K562 (cell line): Measurements from ENCODE around the gene C16orf96. TPM values are rescaled to one million over a fixed set of nuclear protein-coding genes. Genes with fewer than 3 reads are reported as not detected.

Source experiments
- ATAC-seq: fragments of 200-7000 bp; cut with Tn5 transposase; 3 replicates; pipeline ENCODE4 v1.9.1; 2020; ENCODE audit warnings: moderate library complexity
- BruUV-seq: library from RNA; stranded (reverse); fragments of 400-500 nt; replicated peaks from 2 replicates; lab custom pipeline; 2021; lab: Mats Ljungman, UMichigan
- CTCF ChIA-PET: fragments of 300-600 bp; formaldehyde crosslinking; extraction: SDS; loops from one replicate; lab custom pipeline; 2021; ENCODE audit warnings: low intra/inter-chr PET ratio; lab: Yijun Ruan, JAX
- POLR2A ChIA-PET: fragments of 300-600, 350-650 bp; sonication (Branson Sonifier 250); formaldehyde crosslinking; extraction: SDS; loops from one replicate; lab custom pipeline; 2021; ENCODE audit warnings: antibody characterized with exemption, inconsistent platforms; lab: Yijun Ruan, JAX
- DNase-seq, 4 experiments: peaks; one replicate each; pipeline versions ENCODE4 v3.0.0 to v3.0.0-alpha.2; 2011 to 2018; ENCODE audit warnings: low spot score in 3 of 4, mixed read lengths in 3 of 4; ENCODE audit errors: extremely low read depth in 1 of 4
- FAIRE-seq: peaks from 2 replicates; lab custom pipeline; 2011; peaks lifted over from hg19 to GRCh38; lab: Jason Lieb, UNC
- H2AFZ ChIP-seq: 2 replicates; pipeline ENCODE4 v1.6.0; 2011; ENCODE audit warnings: low read depth, low read length, control low read depth, inconsistent platforms
- H3K27ac ChIP-seq: fragments of 200-600 bp; 3 replicates; pipeline ENCODE4 v1.8.0; 2011; ENCODE audit warnings: low read depth, mild to moderate bottlenecking, control low read depth, inconsistent platforms, low read length, moderate library complexity, mixed read lengths; ENCODE audit errors: extremely low read depth
- H3K27me3 ChIP-seq, 2 experiments: fragments of 300-600 bp in 1 of 2; 2 replicates in 1 of 2; 3 replicates in 1 of 2; pipeline versions ENCODE4 v1.6.0 to v1.8.0; 2011; ENCODE audit warnings: inconsistent platforms in 2 of 2, low read length in 2 of 2, mild to moderate bottlenecking in 1 of 2, mixed read lengths in 1 of 2, moderate library complexity in 1 of 2; ENCODE audit not compliant: control insufficient read depth in 2 of 2, insufficient read depth in 2 of 2
- H3K36me3 ChIP-seq: fragments of 300-600 bp; 3 replicates; pipeline ENCODE4 v1.8.0; 2011; ENCODE audit warnings: mild to moderate bottlenecking, low read length, inconsistent platforms; ENCODE audit not compliant: control insufficient read depth, insufficient read depth
- H3K4me1 ChIP-seq, 2 experiments: fragments of 200-600 bp in 1 of 2; replicated peaks in 1 of 2; 2 replicates in 1 of 2; 3 replicates in 1 of 2; pipeline versions ENCODE4 v1.5.1 to v1.8.0; 2011; ENCODE audit warnings: inconsistent platforms in 2 of 2, low read length in 2 of 2, mild to moderate bottlenecking in 1 of 2, mixed read lengths in 1 of 2, moderate library complexity in 1 of 2; ENCODE audit not compliant: control insufficient read depth in 2 of 2, insufficient read depth in 2 of 2
- H3K4me2 ChIP-seq: 2 replicates; pipeline ENCODE4 v1.6.1; 2011; ENCODE audit warnings: low read length, control low read depth, inconsistent platforms, mixed read lengths; ENCODE audit not compliant: insufficient read depth
- H3K4me3 ChIP-seq: fragments of 200-600 bp; sonication (generic), shearing (Covaris generic); 2 replicates; pipeline ENCODE4 v1.5.1; 2016; ENCODE audit warnings: control low read depth, inconsistent platforms
- H3K79me2 ChIP-seq: fragments of 200-600 bp; 3 replicates; pipeline ENCODE4 v1.8.0; 2011; ENCODE audit warnings: low read length, inconsistent platforms; ENCODE audit not compliant: control insufficient read depth, insufficient read depth
- H3K9ac ChIP-seq, 2 experiments: 2 replicates each; pipeline versions ENCODE4 v1.6.0 to v1.6.1; 2011; ENCODE audit warnings: low read depth in 2 of 2, low read length in 2 of 2, control low read depth in 1 of 2, inconsistent platforms in 1 of 2, mild to moderate bottlenecking in 1 of 2, mixed read lengths in 1 of 2; ENCODE audit not compliant: insufficient read depth in 1 of 2
- H3K9me1 ChIP-seq: one replicate; pipeline ENCODE4 v1.6.0; 2011; ENCODE audit warnings: inconsistent platforms, mild to moderate bottlenecking, low read length, moderate library complexity; ENCODE audit not compliant: control insufficient read depth, insufficient read depth
- H3K9me3 ChIP-seq: replicated peaks from 2 replicates; pipeline ENCODE4 v1.5.1; 2011; ENCODE audit warnings: low read depth, low read length, inconsistent platforms; ENCODE audit not compliant: control insufficient read depth, insufficient read depth
- H4K20me1 ChIP-seq: replicated peaks from 2 replicates; pipeline ENCODE4 v1.6.1; 2011; ENCODE audit warnings: low read length, inconsistent platforms, mixed read lengths; ENCODE audit not compliant: control insufficient read depth, insufficient read depth
- HMGN3 ChIP-seq: IDR thresholded peaks from 2 replicates; pipeline ENCODE4 v1.6.1; 2011; ENCODE audit warnings: borderline replicate concordance, low read depth, mild to moderate bottlenecking, mixed read lengths, low read length; ENCODE audit not compliant: insufficient read length; ENCODE audit errors: extremely low read depth
- MTA2 ChIP-seq: fragments of 450-650 bp; IDR thresholded peaks from 2 replicates; pipeline ENCODE4 v1.6.1; 2016; ENCODE audit warnings: low read depth
- NFXL1 ChIP-seq: fragments of 450-650 bp; formaldehyde crosslinking; IDR thresholded peaks from 2 replicates; pipeline ENCODE4 v1.4.0; 2021; ENCODE audit warnings: mild to moderate bottlenecking
- ZNF408 ChIP-seq: fragments of 250-450 bp; sonication (Bioruptor Pico); IDR thresholded peaks from 2 replicates; pipeline ENCODE4 v1.4.0; 2020; ENCODE audit warnings: low read depth, mild to moderate bottlenecking, moderate library complexity
- WGBS: fragments of 100-300 bp; shearing (Covaris generic); methylation state at CpG from one replicate; pipeline ENCODE4 v1.1.6; 2016; ENCODE audit warnings: low coverage, mixed read lengths; ENCODE audit not compliant: insufficient coverage; ENCODE audit errors: missing lambda C conversion rate; 5-methylcytosine and 5-hydroxymethylcytosine counted together
- in situ Hi-C: fragments of 300-500 bp; cut with MboI; formaldehyde crosslinking; loops from 4 replicates; pipeline ENCODE4 v1.15.0; 2018; ENCODE audit warnings: inconsistent platforms, mixed read lengths
- intact Hi-C: fragments of 100-400 bp; cut with micrococcal nuclease; formaldehyde crosslinking; loops from 2 replicates; pipeline ENCODE4 v1.14.2; 2022
- polyA plus RNA-seq, 8 experiments: library from polyadenylated mRNA; depleted of rRNA in 4 of 8; stranded (reverse) in 5 of 8; unstranded in 3 of 8; fragments of >200 nt; fragmentation: Nextera tagmentation in 2 of 8; fragmentation: Illumina TruSeq in 1 of 8; extraction: Ambion mirVana in 2 of 8; extraction: Trizol in 1 of 8; gene quantifications; 2 replicates each; pipeline versions ENCODE4 v1.2.1 to v1.2.3, GENCODE V29; 2011 to 2014; ENCODE audit warnings: inconsistent platforms in 1 of 8, missing spikeins in 1 of 8
- total RNA-seq, 7 experiments: library from RNA; depleted of rRNA in 6 of 7; stranded (reverse); fragments of >200 nt in 6 of 7; fragmentation: Illumina TruSeq in 2 of 7; extraction: Trizol in 2 of 7; gene quantifications; 2 replicates each; pipeline versions ENCODE4 v1.2.1 to v1.2.3, GENCODE V29; 2011 to 2021; ENCODE audit warnings: low replicate concordance in 1 of 7
- TF ChIP-seq, protein P1 (sequence below): fragments of 250-450 bp; sonication (Bioruptor Pico); IDR thresholded peaks from 2 replicates; pipeline ENCODE4 v1.5.0; 2021
- TF ChIP-seq, protein P2 (sequence below): fragments of 450-650 bp; formaldehyde crosslinking; IDR thresholded peaks from 2 replicates; pipeline ENCODE4 v1.4.0; 2020; ENCODE audit warnings: mild to moderate bottlenecking, mixed read lengths
- TF ChIP-seq, protein P3 (sequence below): fragments of 250-450 bp; sonication (Bioruptor Pico); IDR thresholded peaks from 2 replicates; pipeline ENCODE4 v1.5.0; 2021; ENCODE audit warnings: mild to moderate bottlenecking, borderline replicate concordance

The C16orf96 gene
- total and polyA plus RNA-seq, 9 of the 15 experiments (the other 6 are each of a cell fraction or from before 2014, with no cell fraction given), result not detected

DNA sequence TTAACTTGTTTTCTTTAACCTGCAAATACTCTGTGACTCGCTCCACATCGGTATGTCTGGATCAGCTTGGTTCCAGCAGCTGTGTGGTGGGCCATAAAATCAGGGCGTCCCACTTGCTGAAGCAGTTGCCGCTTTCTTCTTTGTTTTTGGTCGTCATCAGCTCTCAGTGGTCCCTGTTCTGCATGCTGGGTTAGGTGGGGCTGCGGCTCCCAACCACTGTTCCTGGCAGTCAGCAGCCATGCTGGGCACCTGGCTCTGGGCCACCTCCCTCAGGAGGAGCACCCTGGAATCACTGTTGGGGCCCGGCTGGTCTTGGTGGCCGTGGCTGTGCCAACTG is 91.5 kb downstream of the C16orf96 start:
- Histone ChIP-seq H3K4me1 (peaks cover 0 to 15% of the 10 kb centered on the region in 2 experiments; a peak in 3 of 5 replicates), H3K79me2 (peaks cover 38% of the 10 kb centered on the region), H3K9ac (no peak overlapping the region), H3K4me3 (no peak overlapping the region), H2AFZ (no peak overlapping the region), H3K9me1 (no peaks in the 10 kb centered on the region), H3K4me2 (no peak overlapping the region), H3K27me3 (no peaks in the 10 kb centered on the region), H3K36me3 (peaks cover 30% of the 10 kb centered on the region; the same call in 1 of the 3 replicates), H4K20me1 (no peaks in the 10 kb centered on the region), H3K27ac (no peak overlapping the region), H3K9me3 (no peaks in the 10 kb centered on the region)
- DNase-seq (no peak), ATAC-seq (no peak), FAIRE-seq (no peak)
- no TSS peak for BruUV-seq
- TF ChIP-seq ZNF408 (CRISPR knock-in tag), result no peak
- TF ChIP-seq HMGN3, result no peak
- TF ChIP-seq, protein P1, sequence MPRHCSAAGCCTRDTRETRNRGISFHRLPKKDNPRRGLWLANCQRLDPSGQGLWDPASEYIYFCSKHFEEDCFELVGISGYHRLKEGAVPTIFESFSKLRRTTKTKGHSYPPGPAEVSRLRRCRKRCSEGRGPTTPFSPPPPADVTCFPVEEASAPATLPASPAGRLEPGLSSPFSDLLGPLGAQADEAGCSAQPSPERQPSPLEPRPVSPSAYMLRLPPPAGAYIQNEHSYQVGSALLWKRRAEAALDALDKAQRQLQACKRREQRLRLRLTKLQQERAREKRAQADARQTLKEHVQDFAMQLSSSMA (CRISPR knock-in tag), result no peak
- TF ChIP-seq, protein P2, sequence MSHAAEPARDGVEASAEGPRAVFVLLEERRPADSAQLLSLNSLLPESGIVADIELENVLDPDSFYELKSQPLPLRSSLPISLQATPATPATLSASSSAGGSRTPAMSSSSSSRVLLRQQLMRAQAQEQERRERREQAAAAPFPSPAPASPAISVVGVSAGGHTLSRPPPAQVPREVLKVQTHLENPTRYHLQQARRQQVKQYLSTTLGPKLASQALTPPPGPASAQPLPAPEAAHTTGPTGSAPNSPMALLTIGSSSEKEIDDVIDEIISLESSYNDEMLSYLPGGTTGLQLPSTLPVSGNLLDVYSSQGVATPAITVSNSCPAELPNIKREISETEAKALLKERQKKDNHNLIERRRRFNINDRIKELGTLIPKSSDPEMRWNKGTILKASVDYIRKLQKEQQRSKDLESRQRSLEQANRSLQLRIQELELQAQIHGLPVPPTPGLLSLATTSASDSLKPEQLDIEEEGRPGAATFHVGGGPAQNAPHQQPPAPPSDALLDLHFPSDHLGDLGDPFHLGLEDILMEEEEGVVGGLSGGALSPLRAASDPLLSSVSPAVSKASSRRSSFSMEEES, result no peak
- TF ChIP-seq NFXL1 (CRISPR knock-in tag), result no peak
- no peak for TF ChIP-seq MTA2
- TF ChIP-seq, protein P3, sequence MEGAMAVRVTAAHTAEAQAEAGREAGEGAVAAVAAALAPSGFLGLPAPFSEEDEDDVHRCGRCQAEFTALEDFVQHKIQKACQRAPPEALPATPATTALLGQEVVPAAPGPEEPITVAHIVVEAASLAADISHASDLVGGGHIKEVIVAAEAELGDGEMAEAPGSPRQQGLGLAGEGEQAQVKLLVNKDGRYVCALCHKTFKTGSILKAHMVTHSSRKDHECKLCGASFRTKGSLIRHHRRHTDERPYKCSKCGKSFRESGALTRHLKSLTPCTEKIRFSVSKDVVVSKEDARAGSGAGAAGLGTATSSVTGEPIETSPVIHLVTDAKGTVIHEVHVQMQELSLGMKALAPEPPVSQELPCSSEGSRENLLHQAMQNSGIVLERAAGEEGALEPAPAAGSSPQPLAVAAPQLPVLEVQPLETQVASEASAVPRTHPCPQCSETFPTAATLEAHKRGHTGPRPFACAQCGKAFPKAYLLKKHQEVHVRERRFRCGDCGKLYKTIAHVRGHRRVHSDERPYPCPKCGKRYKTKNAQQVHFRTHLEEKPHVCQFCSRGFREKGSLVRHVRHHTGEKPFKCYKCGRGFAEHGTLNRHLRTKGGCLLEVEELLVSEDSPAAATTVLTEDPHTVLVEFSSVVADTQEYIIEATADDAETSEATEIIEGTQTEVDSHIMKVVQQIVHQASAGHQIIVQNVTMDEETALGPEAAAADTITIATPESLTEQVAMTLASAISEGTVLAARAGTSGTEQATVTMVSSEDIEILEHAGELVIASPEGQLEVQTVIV (CRISPR knock-in tag), result no peak
- 98% methylated on average over 7 of the region's 8 CpGs for WGBS
- ChIA-PET CTCF (no interaction called here), POLR2A (no interaction called here)
- in situ Hi-C loops (no loop called here), intact Hi-C loops (no loop called here)
